Measurements from ENCODE around the gene NAT14. TPM values are rescaled to one million over a fixed set of nuclear protein-coding genes. Genes with fewer than 3 reads are reported as not detected.

The NAT14 gene
- total and polyA plus RNA-seq, 2 of the 8 experiments (the other 6 are each of a cell fraction or from before 2014, with no cell fraction given): 47.1 to 71.2 TPM

DNA sequence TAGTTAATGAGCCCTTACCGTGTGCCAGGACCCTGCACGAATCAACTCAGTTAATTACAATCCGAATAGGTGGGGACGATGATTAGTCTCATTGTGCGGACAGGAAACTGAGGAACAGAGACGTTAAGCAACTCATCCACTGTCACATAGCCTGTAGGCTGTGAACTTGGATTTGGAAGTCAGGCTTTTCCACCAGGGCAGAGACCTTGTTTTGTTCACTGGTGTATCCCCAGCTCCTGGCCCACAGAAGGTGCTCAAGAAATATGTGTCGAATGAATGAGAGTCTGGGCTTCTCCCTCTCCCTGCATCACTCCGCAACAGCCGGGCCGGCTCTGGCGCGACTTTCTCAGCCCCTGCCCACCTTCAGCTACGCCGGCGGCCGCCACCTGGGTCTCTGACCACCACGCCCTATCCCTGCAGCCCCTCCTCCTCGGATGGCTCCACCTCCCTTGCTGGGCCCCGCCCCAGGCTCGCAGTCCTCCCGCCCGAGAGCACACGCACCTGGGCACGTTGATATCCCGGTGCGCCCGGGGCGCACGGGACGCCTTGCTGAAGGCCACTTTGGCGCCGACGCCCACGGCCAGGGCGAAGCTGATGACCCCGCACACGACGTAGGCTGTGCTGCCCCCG, 43.2 kb upstream of the NAT14 start:
- H2AK5ac ChIP-seq (ENCODE audit: low read depth, low read length): no peak overlapping the region
- no peak overlapping the region for H3K27ac ChIP-seq (ENCODE audit: low read depth, low read length)
- H4K20me1 ChIP-seq (replicated peaks in 1 of 2; ENCODE audit: control insufficient read depth in 1 of 2, insufficient read depth in 2 of 2, low read length in 2 of 2): peaks cover 4 to 14% of the 10 kb centered on the region in 2 experiments
- no peak overlapping the region for H3K9ac ChIP-seq (replicated peaks in 1 of 4; ENCODE audit: extremely low read depth in 1 of 4, low read depth in 3 of 4, low read length in 3 of 4)
- H3K79me1 ChIP-seq (ENCODE audit: low read depth, low read length): no peaks in the 10 kb centered on the region
- WGBS, 2 experiments (ENCODE audit: extremely low coverage in 1 of 2, insufficient coverage in 1 of 2, insufficient read length in 1 of 2, insufficient replicate concordance in 2 of 2, low coverage in 1 of 2, low lambda C conversion rate in 2 of 2, missing lambda C conversion rate in 1 of 2): 4% methylated on average over 18 of the region's 39 CpGs; no CpG with 5 or more reads in 1 of the 2 experiments
- peaks cover 6 to 21% (median 9%) of the 10 kb centered on the region in 4 experiments for H3K4me1 ChIP-seq (replicated peaks in 1 of 4; ENCODE audit: control insufficient read depth in 3 of 4, insufficient read depth in 4 of 4, low read length in 3 of 4)
- H3K36me3 ChIP-seq (ENCODE audit: control insufficient read depth in 2 of 4, insufficient read depth in 4 of 4, low read length in 3 of 4): no peaks in the 10 kb centered on the region
- POLR2A ChIA-PET (ENCODE audit: partially characterized antibody): interaction anchor here (0.8 to 4.4 kb wide), 7 partner anchors 11 to 58 kb away, joined by 4 to 21 read pairs (median 5); partner anchors contain the start of genes NAT14, TMEM238 and UBE2S
- DNase-seq (ENCODE audit: low read depth in 1 of 2, low spot score in 2 of 2) (peak in 1 of 2 experiments; percentile 92), FAIRE-seq (no peak)
- H4K8ac ChIP-seq (ENCODE audit: extremely low read depth, insufficient read depth, low read length): peak overlapping the region; percentile 16; the same call in 1 of the 2 replicates
- H3K4ac ChIP-seq (replicated peaks; ENCODE audit: insufficient read length, low read depth, low read length): no peak overlapping the region
- H2AFZ ChIP-seq (ENCODE audit: low read length): no peak overlapping the region
- no peaks in the 10 kb centered on the region for H3K79me2 ChIP-seq (ENCODE audit: control insufficient read depth in 1 of 2, insufficient read depth in 2 of 2, low read length in 2 of 2)
- H3K27me3 ChIP-seq (replicated peaks in 1 of 4; ENCODE audit: control insufficient read depth in 3 of 4, extremely low read depth in 1 of 4, insufficient read depth in 3 of 4, low read length in 3 of 4): peaks cover 42 to 84% (median 73%) of the 10 kb centered on the region in 4 experiments
- peaks cover 14% of the 10 kb centered on the region; the same call in 1 of the 2 replicates for H3K23me2 ChIP-seq (ENCODE audit: low read depth, low read length)
- H3K4me2 ChIP-seq (ENCODE audit: insufficient read depth in 1 of 2, low read depth in 2 of 2, low read length in 2 of 2): peak overlapping the region; percentile 74 to 92
- no peak overlapping the region for H2BK20ac ChIP-seq (ENCODE audit: low read length)
- peak overlapping the region; percentile 11 to 65 (median 42); a peak in 7 of 8 replicates for H3K4me3 ChIP-seq (ENCODE audit: extremely low read depth in 1 of 4, insufficient read depth in 2 of 4, low read depth in 3 of 4, low read length in 4 of 4)
- H4K5ac ChIP-seq (ENCODE audit: insufficient read length, low read depth, low read length): no peak overlapping the region
- H3K23ac ChIP-seq (ENCODE audit: insufficient read length): no peak overlapping the region
- H2BK5ac ChIP-seq (ENCODE audit: low read depth, low read length): no peak overlapping the region
- H3K14ac ChIP-seq (ENCODE audit: insufficient read length): no peak overlapping the region
- CTCF ChIA-PET (ENCODE audit: partially characterized antibody): interaction anchor here (0.5 to 1.6 kb wide), 4 partner anchors 12 to 191 kb away, joined by 3 to 8 read pairs (median 3); no protein-coding TSS in a partner anchor
- H3K56ac ChIP-seq (replicated peaks; ENCODE audit: insufficient read length, low read depth, low read length): no peak overlapping the region
- H2BK15ac ChIP-seq (ENCODE audit: low read length): peak overlapping the region; percentile 93; the same call in 1 of the 2 replicates
- H3K9me3 ChIP-seq (ENCODE audit: insufficient read depth in 2 of 2, low read depth in 1 of 2, low read length in 1 of 2): no peaks in the 10 kb centered on the region
- H2BK12ac ChIP-seq (ENCODE audit: low read depth, low read length): peak overlapping the region; percentile 5; the same call in 1 of the 2 replicates
- no peak overlapping the region; the same call in 1 of the 2 replicates for H3K18ac ChIP-seq (ENCODE audit: extremely low read depth, low read length)
- no peak overlapping the region for H4K91ac ChIP-seq (replicated peaks; ENCODE audit: insufficient read length, low read length)
- no peak for TF ChIP-seq TAF1 (IDR thresholded peaks at IDR 0.05; ENCODE audit: low read depth, low read length)
- no peak for TF ChIP-seq EGR1 (IDR thresholded peaks at IDR 0.05; ENCODE audit: borderline replicate concordance, low read depth, low read length)
- peak; percentile 53 for TF ChIP-seq RNF2 (IDR thresholded peaks at IDR 0.05; ENCODE audit: borderline replicate concordance, low read depth, low read length, missing control alignments, poor library complexity, severe bottlenecking)
- TF ChIP-seq SIN3A (conservative IDR thresholded peaks at IDR 0.05 in 1 of 2, IDR thresholded peaks at IDR 0.05 in 1 of 2; ENCODE audit: low read depth in 1 of 2, low read length in 2 of 2): 0 out of 4 replicates have a peak, but pooled peaks of 1 of the 2 experiments have one; percentile 46
- peak; percentile 20 for TF ChIP-seq ASH2L (IDR thresholded peaks at IDR 0.05; ENCODE audit: low read length)
- peak; percentile 77 for TF ChIP-seq EZH2 (IDR thresholded peaks at IDR 0.05; ENCODE audit: low read depth, low read length, severe bottlenecking)
- TF ChIP-seq SUZ12 (IDR thresholded peaks at IDR 0.05; ENCODE audit: low read length): peak; percentile 62; the same call in 1 of the 2 replicates
- TF ChIP-seq KDM1A (IDR thresholded peaks at IDR 0.05; ENCODE audit: borderline replicate concordance, low read length): peak; percentile 40; the same call in 1 of the 2 replicates
- TF ChIP-seq KDM4A (IDR thresholded peaks at IDR 0.05; ENCODE audit: low read depth, low read length, severe bottlenecking): peak; percentile 8
- TF ChIP-seq, protein P1, sequence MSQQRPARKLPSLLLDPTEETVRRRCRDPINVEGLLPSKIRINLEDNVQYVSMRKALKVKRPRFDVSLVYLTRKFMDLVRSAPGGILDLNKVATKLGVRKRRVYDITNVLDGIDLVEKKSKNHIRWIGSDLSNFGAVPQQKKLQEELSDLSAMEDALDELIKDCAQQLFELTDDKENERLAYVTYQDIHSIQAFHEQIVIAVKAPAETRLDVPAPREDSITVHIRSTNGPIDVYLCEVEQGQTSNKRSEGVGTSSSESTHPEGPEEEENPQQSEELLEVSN (IDR thresholded peaks at IDR 0.05): peak; percentile 88
- no peak overlapping the region for H2BK120ac ChIP-seq (replicated peaks; ENCODE audit: low read depth, low read length)
